GM20431 (cell line): Measurements from ENCODE around the gene GSX1.
"Not testable (repeated sequence)": the region's sequence is repeated elsewhere in the genome, so short reads cannot be mapped to it uniquely, and the experiment has no call there.

Experiments
- in situ Hi-C: fragments of 300-500 bp; cut with MseI, MboI; formaldehyde crosslinking; loops from one replicate; pipeline ENCODE4 v1.15.0; 2020; ENCODE audit warnings: low sequenced_read_pairs; ENCODE audit not compliant: unreplicated experiment

GSX1 gene

GRCh38 chr13:27792393-27793218, at the start of gene GSX1:
Gene GSX1 (plus strand): TSS chr13:27792483. CDS start chr13:27792691, 208 bp downstream.
- in situ Hi-C loops: no loop called here

GRCh38 chr13:27744801-27745200, 47.5 kb upstream of the GSX1 start:
- in situ Hi-C loops: no loop called here

DNA sequence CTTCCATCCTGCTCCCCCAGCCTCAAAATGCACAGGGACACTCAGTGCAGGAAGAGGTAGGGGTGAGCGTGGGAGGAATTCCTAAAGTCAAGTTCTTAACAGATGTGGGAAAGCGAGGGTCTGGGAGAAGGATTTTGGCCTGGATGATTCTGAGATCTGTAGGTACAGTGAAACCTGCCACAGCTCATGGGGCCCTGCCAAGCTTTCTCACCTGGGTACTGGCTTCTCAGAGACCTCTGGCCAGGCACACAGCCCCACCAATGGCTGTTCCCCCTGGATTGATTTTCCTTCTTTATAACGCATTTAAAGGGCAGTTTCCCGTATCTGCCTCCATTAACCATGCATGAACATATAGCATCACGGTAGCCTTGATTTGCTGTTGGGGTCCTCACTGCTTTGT, 47.0 kb upstream of the GSX1 start:
- in situ Hi-C loops: no loop called here

GRCh38 chr13:27748143-27748542, 44.1 kb upstream of the GSX1 start:
- in situ Hi-C loops: not testable (repeated sequence)

- in situ Hi-C loops: no loop called here
Observed at GRCh38 chr13:27751953-27752532, 40.2 kb upstream of the GSX1 start.

GRCh38 chr13:27765650-27766049, 26.6 kb upstream of the GSX1 start:
- in situ Hi-C loops: no loop called here

- in situ Hi-C loops: no loop called here
Observed at GRCh38 chr13:27770809-27771208, 21.5 kb upstream of the GSX1 start.

DNA sequence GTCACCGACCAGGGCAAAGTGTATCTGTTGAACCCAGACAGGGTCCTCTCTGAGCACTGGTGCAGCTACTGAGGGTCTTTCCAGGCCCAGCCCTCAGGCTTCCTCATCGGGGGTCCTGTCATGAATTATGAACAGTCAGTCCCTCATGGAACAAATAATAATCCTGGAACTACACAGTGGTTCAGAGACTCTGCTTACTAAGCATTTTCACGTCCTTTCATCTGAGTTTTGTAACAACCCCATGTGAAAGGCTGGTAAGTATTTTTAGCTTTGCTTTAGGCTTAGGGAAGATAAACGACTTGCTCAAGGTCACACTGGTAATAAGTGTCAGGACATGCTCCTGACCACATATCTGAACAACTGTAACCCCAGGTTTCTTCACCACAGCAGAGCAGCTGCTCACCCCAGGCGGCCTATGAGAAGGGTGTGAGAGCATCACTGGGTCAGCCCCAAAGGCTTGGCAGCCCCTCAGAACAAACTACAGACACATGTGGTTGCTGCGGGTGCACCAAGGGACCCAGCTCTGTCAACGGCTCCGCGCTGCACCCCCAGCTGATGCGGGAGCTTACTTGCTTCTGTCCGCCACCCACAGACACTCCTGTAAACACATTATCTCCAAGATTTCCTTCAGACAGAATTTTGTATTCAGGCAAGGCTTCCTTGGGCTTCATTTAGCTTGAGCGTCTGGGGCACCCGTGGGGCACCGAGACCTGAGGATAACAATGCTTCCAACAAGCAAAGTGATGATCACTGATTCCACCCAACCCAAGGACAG, 19.4 kb upstream of the GSX1 start:
- in situ Hi-C loops: no loop called here

GRCh38 chr13:27774169-27774568, 18.1 kb upstream of the GSX1 start:
- in situ Hi-C loops: no loop called here

DNA sequence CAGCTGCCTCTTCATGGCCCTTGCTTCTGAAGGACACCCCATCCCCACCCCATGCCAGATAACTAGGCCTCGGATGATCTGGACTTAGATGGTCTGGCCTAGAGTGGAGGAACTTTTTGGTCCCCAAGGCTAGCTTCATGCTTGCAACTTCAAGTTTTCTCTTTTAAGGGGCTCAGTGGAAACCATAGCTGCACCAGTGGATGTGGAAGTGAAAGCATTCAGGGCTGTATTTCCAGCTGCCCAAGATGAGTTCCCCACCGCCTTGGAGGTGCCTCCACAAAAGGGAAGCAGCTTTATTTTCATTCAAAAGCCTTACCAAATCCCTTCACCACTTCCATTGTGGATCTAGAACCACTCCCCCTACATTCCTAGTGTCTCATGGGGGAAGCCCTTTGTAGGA, 17.6 kb upstream of the GSX1 start:
- in situ Hi-C loops: no loop called here

- in situ Hi-C loops: no loop called here
Observed at GRCh38 chr13:27775943-27776342, 16.3 kb upstream of the GSX1 start.

DNA sequence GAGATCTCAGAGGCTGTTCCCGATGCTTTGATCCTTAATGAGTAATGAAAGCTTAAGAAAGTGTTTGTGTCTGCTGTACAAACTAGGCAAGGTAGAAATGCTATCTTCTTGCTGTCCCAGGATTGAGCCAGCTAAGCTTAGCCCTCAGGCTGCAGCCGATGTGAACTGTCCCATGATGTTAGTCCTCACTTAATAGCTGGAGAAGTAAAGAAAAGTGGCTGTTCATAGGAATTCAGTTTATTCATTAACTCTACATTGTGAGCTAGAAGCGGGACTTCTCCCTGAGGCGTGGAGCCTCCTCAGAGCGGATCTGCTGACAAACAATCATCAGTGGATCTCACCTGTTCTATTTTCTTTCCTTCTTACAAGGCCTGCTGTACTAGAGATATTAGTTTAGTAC, 10.1 kb upstream of the GSX1 start:
- in situ Hi-C loops: no loop called here

DNA sequence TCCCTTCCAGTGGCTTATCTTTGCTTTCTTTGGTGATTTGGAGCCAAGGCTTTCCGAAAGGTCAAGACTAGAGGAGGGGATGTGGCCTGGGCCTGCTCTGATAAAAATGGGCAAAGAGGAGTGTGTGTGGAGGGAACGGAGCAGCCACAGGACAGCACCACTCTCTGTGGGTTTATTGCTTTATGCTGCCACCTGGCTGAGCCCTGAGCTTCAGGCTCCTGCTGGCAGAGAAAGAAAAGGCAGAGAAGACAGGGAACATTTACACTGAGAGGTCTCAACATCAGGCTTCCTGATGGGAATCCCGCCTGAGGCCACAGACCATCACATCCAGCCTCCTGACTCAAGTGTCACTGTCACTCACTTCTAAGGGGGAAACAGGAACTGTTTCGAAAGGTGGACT, 9.2 kb upstream of the GSX1 start:
- in situ Hi-C loops: no loop called here

DNA sequence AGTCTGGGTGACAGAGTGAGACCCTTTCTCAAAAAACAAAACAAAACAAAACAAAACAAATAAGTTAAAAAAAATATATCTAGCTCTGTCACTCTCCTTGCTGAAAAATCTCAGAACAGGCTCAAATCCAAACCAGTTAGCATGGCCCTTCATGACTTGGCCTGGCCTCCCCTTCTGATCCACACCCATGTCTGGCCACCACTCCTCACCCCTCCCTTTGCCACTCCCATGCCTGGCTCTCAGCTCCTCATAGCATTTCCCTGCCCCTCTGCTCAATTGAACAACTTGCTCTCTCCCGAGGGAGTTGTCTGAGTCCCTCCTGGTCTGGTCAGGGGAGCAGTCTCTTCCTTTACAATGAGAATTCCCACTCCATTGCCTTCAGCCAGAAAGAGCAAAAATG, 4.0 kb upstream of the GSX1 start:
- in situ Hi-C loops: no loop called here

- in situ Hi-C loops: no loop called here
Observed at GRCh38 chr13:27789153-27789494, 3.2 kb upstream of the GSX1 start.

DNA sequence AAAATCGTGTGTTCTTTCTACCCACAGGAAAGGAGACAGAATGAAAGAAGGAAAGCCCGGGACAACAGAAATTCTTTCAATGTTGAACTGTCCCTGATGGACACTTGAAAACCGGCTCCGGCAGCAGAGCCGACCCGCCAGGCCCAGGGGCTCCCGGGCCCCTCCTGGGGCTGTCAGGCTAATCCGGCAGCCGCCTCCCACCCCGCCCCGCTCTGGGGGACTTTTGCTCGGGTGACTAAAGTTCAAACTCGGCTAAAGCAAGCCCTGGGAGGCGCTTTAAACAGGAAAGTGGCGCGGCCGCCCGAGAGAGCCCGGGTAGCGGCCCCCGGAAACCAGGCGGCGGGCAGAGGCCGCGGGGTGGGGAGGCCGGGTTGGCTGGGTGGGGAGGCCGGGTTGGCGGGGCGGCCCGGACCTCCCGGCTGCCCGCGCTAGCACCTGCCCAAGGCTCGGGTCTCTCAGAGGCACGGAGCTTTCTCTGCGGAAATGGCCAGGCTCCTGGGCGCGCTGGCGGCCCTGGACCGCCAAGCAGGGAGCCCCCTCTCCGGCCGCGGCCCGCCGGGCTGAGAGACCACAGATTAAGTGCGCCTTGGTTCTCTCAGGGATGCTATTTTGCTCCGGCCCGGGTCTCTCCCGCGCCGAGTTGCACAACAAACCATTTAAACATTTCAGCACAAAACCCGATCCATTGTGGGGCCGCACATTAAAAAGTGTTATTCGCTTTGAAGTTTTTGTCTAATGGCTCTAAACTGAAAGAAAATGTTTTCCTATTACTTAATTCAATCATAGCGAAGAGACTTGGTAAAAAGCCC, 2.6 kb upstream of the GSX1 start:
- in situ Hi-C loops: no loop called here

- in situ Hi-C loops: no loop called here
Observed at GRCh38 chr13:27790523-27790922, 1.8 kb upstream of the GSX1 start.

GRCh38 chr13:27791146-27791900, 960 bp upstream of the GSX1 start:
- in situ Hi-C loops: no loop called here

DNA sequence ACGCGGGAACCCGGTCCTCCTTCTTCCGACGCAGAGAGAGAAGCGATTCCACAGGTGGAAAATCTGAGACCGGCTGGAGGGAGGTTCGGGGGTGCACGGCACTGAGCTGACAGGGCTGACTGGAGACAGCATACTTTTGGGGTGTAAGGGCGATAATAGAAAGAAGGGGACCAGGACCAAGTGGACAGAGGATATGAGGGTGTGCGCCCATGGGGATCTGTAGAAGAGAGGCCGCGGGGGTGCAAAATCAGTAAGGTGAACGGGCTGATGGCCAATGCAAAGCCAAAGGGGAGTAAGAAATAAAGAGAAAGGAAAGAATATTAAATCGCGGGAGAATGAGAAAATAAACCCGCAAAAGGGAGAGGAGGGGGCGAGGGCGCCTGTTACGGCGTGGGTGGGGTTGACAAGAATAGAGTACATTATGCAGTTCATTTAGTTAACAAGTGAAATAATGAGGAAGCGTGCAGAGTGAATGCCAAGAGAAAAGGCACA, 336 bp upstream of the GSX1 start:
- in situ Hi-C loops: no loop called here
